Measurements from ENCODE around the gene ACVR1.
"Not testable (repeated sequence)": the region's sequence is repeated elsewhere in the genome, so short reads cannot be mapped to it uniquely, and the experiment has no call there.

The ACVR1 gene

GRCh38 chr2:157785866-157786662, 90.1 kb downstream of the ACVR1 start:
- in situ Hi-C loops (cut with HindIII; ENCODE audit: low pct_ligation_motif_present, low pct_unique_long_range_greater_than_20kb, low sequenced_read_pairs), result no loop called here
- no peak for DNase-seq

- in situ Hi-C loops (cut with HindIII; ENCODE audit: low pct_ligation_motif_present, low pct_unique_long_range_greater_than_20kb, low sequenced_read_pairs), result no loop called here
- DNase-seq, result no peak
These were observed 90.9 kb downstream of the ACVR1 start for GRCh38 chr2:157785200-157785599.

- in situ Hi-C loops (cut with HindIII; ENCODE audit: low pct_ligation_motif_present, low pct_unique_long_range_greater_than_20kb, low sequenced_read_pairs), result no loop called here
- no peak for DNase-seq
These were observed 91.3 kb downstream of the ACVR1 start for GRCh38 chr2:157784823-157785175.

GRCh38 chr2:157784169-157784822, 91.8 kb downstream of the ACVR1 start:
- DNase-seq, result peak; percentile 49
- in situ Hi-C loops (cut with HindIII; ENCODE audit: low pct_ligation_motif_present, low pct_unique_long_range_greater_than_20kb, low sequenced_read_pairs), result no loop called here

- in situ Hi-C loops (cut with HindIII; ENCODE audit: low pct_ligation_motif_present, low pct_unique_long_range_greater_than_20kb, low sequenced_read_pairs), result no loop called here
- DNase-seq, result no peak
These were observed 92.9 kb downstream of the ACVR1 start for GRCh38 chr2:157783245-157783644.

- DNase-seq, result peak; percentile 33
- in situ Hi-C loops (cut with HindIII; ENCODE audit: low pct_ligation_motif_present, low pct_unique_long_range_greater_than_20kb, low sequenced_read_pairs), result no loop called here
These were observed 93.9 kb downstream of the ACVR1 start for GRCh38 chr2:157782057-157782845.

- no peak for DNase-seq
- in situ Hi-C loops (cut with HindIII; ENCODE audit: low pct_ligation_motif_present, low pct_unique_long_range_greater_than_20kb, low sequenced_read_pairs), result no loop called here
These were observed 95.9 kb downstream of the ACVR1 start for GRCh38 chr2:157780211-157780610.

GRCh38 chr2:157779794-157780193, 96.3 kb downstream of the ACVR1 start:
- in situ Hi-C loops (cut with HindIII; ENCODE audit: low pct_ligation_motif_present, low pct_unique_long_range_greater_than_20kb, low sequenced_read_pairs), result no loop called here
- no peak for DNase-seq

- in situ Hi-C loops (cut with HindIII; ENCODE audit: low pct_ligation_motif_present, low pct_unique_long_range_greater_than_20kb, low sequenced_read_pairs), result no loop called here
- peak; percentile 59 for DNase-seq
These were observed 98.7 kb downstream of the ACVR1 start for GRCh38 chr2:157777427-157777826.

GRCh38 chr2:157771234-157771633, 104.9 kb downstream of the ACVR1 start:
- in situ Hi-C loops (cut with HindIII; ENCODE audit: low pct_ligation_motif_present, low pct_unique_long_range_greater_than_20kb, low sequenced_read_pairs), result no loop called here

GRCh38 chr2:157769856-157770255, 106.3 kb downstream of the ACVR1 start:
- in situ Hi-C loops (cut with HindIII; ENCODE audit: low pct_ligation_motif_present, low pct_unique_long_range_greater_than_20kb, low sequenced_read_pairs), result no loop called here

More at GRCh38 chr2:157771234-157771633, 104.9 kb downstream of the ACVR1 start:
- no peak for DNase-seq

GRCh38 chr2:157764386-157764785, 111.7 kb downstream of the ACVR1 start:
- in situ Hi-C loops (cut with HindIII; ENCODE audit: low pct_ligation_motif_present, low pct_unique_long_range_greater_than_20kb, low sequenced_read_pairs), result no loop called here
- DNase-seq, result no peak

More at GRCh38 chr2:157769856-157770255, 106.3 kb downstream of the ACVR1 start:
- DNase-seq, result no peak

GRCh38 chr2:157761520-157761919, 114.6 kb downstream of the ACVR1 start:
- in situ Hi-C loops (cut with HindIII; ENCODE audit: low pct_ligation_motif_present, low pct_unique_long_range_greater_than_20kb, low sequenced_read_pairs), result no loop called here
- no peak for DNase-seq

- no peak for DNase-seq
- in situ Hi-C loops (cut with HindIII; ENCODE audit: low pct_ligation_motif_present, low pct_unique_long_range_greater_than_20kb, low sequenced_read_pairs), result no loop called here
These were observed 115.2 kb downstream of the ACVR1 start for GRCh38 chr2:157760949-157761348.

GRCh38 chr2:157759855-157760254, 116.3 kb downstream of the ACVR1 start:
- no peak for DNase-seq
- in situ Hi-C loops (cut with HindIII; ENCODE audit: low pct_ligation_motif_present, low pct_unique_long_range_greater_than_20kb, low sequenced_read_pairs), result no loop called here

GRCh38 chr2:157758586-157758985, 117.5 kb downstream of the ACVR1 start:
- in situ Hi-C loops (cut with HindIII; ENCODE audit: low pct_ligation_motif_present, low pct_unique_long_range_greater_than_20kb, low sequenced_read_pairs), result no loop called here
- no peak for DNase-seq

- no peak for DNase-seq
- in situ Hi-C loops (cut with HindIII; ENCODE audit: low pct_ligation_motif_present, low pct_unique_long_range_greater_than_20kb, low sequenced_read_pairs), result no loop called here
These were observed 118.6 kb downstream of the ACVR1 start for GRCh38 chr2:157757500-157757899.

GRCh38 chr2:157756447-157756846, 119.7 kb downstream of the ACVR1 start:
- in situ Hi-C loops (cut with HindIII; ENCODE audit: low pct_ligation_motif_present, low pct_unique_long_range_greater_than_20kb, low sequenced_read_pairs), result not testable (repeated sequence)

GRCh38 chr2:157751462-157752058, 124.6 kb downstream of the ACVR1 start:
- in situ Hi-C loops (cut with HindIII; ENCODE audit: low pct_ligation_motif_present, low pct_unique_long_range_greater_than_20kb, low sequenced_read_pairs), result no loop called here
- no peak for DNase-seq

More at GRCh38 chr2:157756447-157756846, 119.7 kb downstream of the ACVR1 start:
- DNase-seq, result not testable (repeated sequence)
